Caco-2 (cell line): ENCODE results near the gene SSTR5. TPM values are rescaled to one million over a fixed set of nuclear protein-coding genes. Genes with fewer than 3 reads are reported as not detected.

Experiments
- BruUV-seq: library from RNA; stranded (reverse); fragments of 400-500 nt; replicated peaks from 2 replicates; lab custom pipeline; 2021; lab: Mats Ljungman, UMichigan
- CTCF ChIA-PET: fragments of 300-600 bp; sonication (Branson Sonifier 250); formaldehyde crosslinking; loops from one replicate; lab custom pipeline; 2022; ENCODE audit warnings: antibody characterized with exemption; lab: Charles Lee
- POLR2A ChIA-PET: fragments of 300-600 bp; sonication (Branson Sonifier 250); formaldehyde crosslinking; loops from one replicate; lab custom pipeline; 2022; ENCODE audit warnings: antibody characterized with exemption; lab: Charles Lee
- DNase-seq, 2 experiments: peaks; one replicate each; pipeline versions ENCODE4 v3.0.0 to v3.0.0-alpha.2; 2020 to 2022
- H3K27me3 ChIP-seq: replicated peaks from 2 replicates; pipeline ENCODE4 v1.6.0; 2011; ENCODE audit warnings: low read length; ENCODE audit not compliant: control insufficient read depth, insufficient read depth
- H3K36me3 ChIP-seq: 2 replicates; pipeline ENCODE4 v1.5.1; 2011; ENCODE audit warnings: low read length; ENCODE audit not compliant: control insufficient read depth, insufficient read depth
- H3K4me1 ChIP-seq: fragments of 250-450 bp; sonication (Bioruptor Pico); 2 replicates; pipeline ENCODE4 v1.5.1; 2020; ENCODE audit warnings: mild to moderate bottlenecking
- H3K4me3 ChIP-seq: 2 replicates; pipeline ENCODE4 v1.5.1; 2011; ENCODE audit warnings: low read depth, mild to moderate bottlenecking, control low read depth, low read length
- H3K9me3 ChIP-seq: fragments of 250-450 bp; sonication (Bioruptor Pico); 2 replicates; pipeline ENCODE4 v1.5.1; 2020; ENCODE audit warnings: mild to moderate bottlenecking, moderate library complexity
- H3K27ac Mint-ChIP-seq: one replicate; pipeline ENCODE4 v1.8.0; 2022; ENCODE audit warnings: mixed read lengths; ENCODE audit not compliant: unreplicated experiment
- H3K27me3 Mint-ChIP-seq: one replicate; pipeline ENCODE4 v1.8.0; 2022; ENCODE audit warnings: mixed read lengths; ENCODE audit not compliant: insufficient read depth, unreplicated experiment
- H3K36me3 Mint-ChIP-seq: one replicate; pipeline ENCODE4 v1.8.0; 2022; ENCODE audit warnings: mild to moderate bottlenecking, mixed read lengths; ENCODE audit not compliant: insufficient read depth, unreplicated experiment
- H3K4me1 Mint-ChIP-seq: one replicate; pipeline ENCODE4 v1.8.0; 2022; ENCODE audit warnings: low read depth, mixed read lengths; ENCODE audit not compliant: unreplicated experiment
- H3K4me3 Mint-ChIP-seq: one replicate; pipeline ENCODE4 v1.8.0; 2022; ENCODE audit warnings: mild to moderate bottlenecking, moderate library complexity, mixed read lengths; ENCODE audit not compliant: unreplicated experiment
- H3K9me3 Mint-ChIP-seq: one replicate; pipeline ENCODE4 v1.8.0; 2022; ENCODE audit warnings: mixed read lengths; ENCODE audit not compliant: unreplicated experiment
- CTCF ChIP-seq, 2 experiments: fragments of 200-600 bp in 1 of 2; IDR thresholded peaks; 1 replicate in 1 of 2; 2 replicates in 1 of 2; pipeline versions ENCODE4 v1.5.1 to v1.8.0; 2011 to 2022; ENCODE audit warnings: antibody characterized with exemption in 1 of 2, control low read depth in 1 of 2, inconsistent platforms in 1 of 2, low read depth in 1 of 2, low read length in 1 of 2, mild to moderate bottlenecking in 1 of 2, moderate library complexity in 1 of 2; ENCODE audit not compliant: insufficient read depth in 1 of 2, severe bottlenecking in 1 of 2, unreplicated experiment in 1 of 2
- intact Hi-C: fragments of 100-400 bp; cut with micrococcal nuclease; formaldehyde crosslinking; loops from one replicate; pipeline ENCODE4 v1.10.0; 2022; ENCODE audit not compliant: unreplicated experiment
- total RNA-seq: library from RNA; stranded (reverse); gene quantifications from 2 replicates; pipeline ENCODE4 v1.2.3, GENCODE V29; 2022

Gene SSTR5
- total RNA-seq, 1 experiment from 2014 or later, result 0.23 TPM

- no peak for TF ChIP-seq CTCF (IDR thresholded peaks at IDR 0.05; ENCODE audit: insufficient read depth in 1 of 2, low read depth in 1 of 2, low read length in 1 of 2, severe bottlenecking in 1 of 2, unreplicated experiment in 1 of 2)
- Histone ChIP-seq H3K36me3 (no peaks in the 10 kb centered on the region), H3K27me3 (no peaks in the 10 kb centered on the region), H3K4me1 (no peaks in the 10 kb centered on the region), H3K4me3 (no peak overlapping the region), H3K9me3 (no peaks in the 10 kb centered on the region)
- no TSS peak for BruUV-seq
- ChIA-PET POLR2A (no interaction called here), CTCF (no interaction called here)
- H3K27ac Mint-ChIP-seq, result no peak overlapping the region
- no peak for DNase-seq
- intact Hi-C loops, result no loop called here
- no peaks in the 10 kb centered on the region for H3K4me1 Mint-ChIP-seq
- H3K9me3 Mint-ChIP-seq, result no peaks in the 10 kb centered on the region
- no peaks in the 10 kb centered on the region for H3K27me3 Mint-ChIP-seq
- H3K4me3 Mint-ChIP-seq, result no peak overlapping the region
- H3K36me3 Mint-ChIP-seq, result no peaks in the 10 kb centered on the region
These were observed 55.6 kb downstream of the SSTR5 start for GRCh38 chr16:1127971-1128715.

DNA sequence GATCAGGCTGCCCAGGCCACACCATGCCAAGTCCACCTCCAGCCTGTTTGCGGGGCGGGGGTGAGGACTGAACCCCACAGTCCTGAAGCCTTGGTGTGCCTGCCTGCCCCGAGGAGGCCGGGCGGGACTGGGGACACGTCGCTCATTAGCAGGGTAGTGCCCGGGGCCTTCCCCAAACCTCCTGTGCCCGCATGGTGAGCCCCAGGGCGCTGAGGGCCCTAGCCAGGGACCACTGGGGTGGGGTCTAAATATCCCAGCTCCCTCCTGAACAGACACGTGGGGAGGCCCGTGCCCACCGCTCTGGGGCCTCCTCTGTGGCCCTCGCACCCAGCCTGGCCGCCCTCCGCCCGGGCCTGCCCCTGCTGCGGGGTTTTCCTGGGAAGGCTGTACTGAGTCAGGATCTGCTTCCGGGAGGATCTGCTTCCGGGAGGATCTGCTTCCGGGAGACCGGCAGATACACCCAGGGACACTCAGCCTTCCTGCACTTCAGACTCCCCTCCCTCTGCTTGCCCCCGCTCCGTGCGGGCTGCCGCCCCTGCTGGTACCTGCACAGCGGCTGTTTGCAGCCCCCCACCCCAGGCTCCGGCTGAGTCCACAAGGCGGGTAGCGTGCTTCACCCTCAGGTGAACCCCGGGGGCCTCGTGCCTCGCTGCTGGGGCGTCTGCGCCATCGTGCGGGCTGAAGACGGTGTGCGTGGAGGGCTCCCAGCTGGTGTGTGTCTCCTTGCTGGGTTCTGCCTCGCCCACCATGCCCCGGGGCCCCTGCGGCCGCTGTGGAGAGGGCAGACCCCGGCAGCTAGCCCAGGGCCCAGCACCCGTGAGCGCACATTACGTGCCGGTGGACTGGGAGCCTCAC lies 56.8 kb downstream of the SSTR5 start:
- Mint-ChIP-seq H3K9me3 (no peaks in the 10 kb centered on the region), H3K27ac (no peak overlapping the region), H3K4me1 (no peaks in the 10 kb centered on the region), H3K27me3 (no peaks in the 10 kb centered on the region), H3K4me3 (no peak overlapping the region), H3K36me3 (no peaks in the 10 kb centered on the region)
- no peaks in the 10 kb centered on the region for H3K27me3 ChIP-seq
- H3K4me1 ChIP-seq, result no peaks in the 10 kb centered on the region
- no TSS peak for BruUV-seq
- no peak overlapping the region for H3K4me3 ChIP-seq
- TF ChIP-seq CTCF (IDR thresholded peaks at IDR 0.05; ENCODE audit: insufficient read depth in 1 of 2, low read depth in 1 of 2, low read length in 1 of 2, severe bottlenecking in 1 of 2, unreplicated experiment in 1 of 2), result no peak
- DNase-seq, result no peak
- no peaks in the 10 kb centered on the region for H3K36me3 ChIP-seq
- no peaks in the 10 kb centered on the region for H3K9me3 ChIP-seq
- POLR2A ChIA-PET, result no interaction called here
- intact Hi-C loops, result no loop called here
- CTCF ChIA-PET, result no interaction called here

- H3K9me3 Mint-ChIP-seq, result no peaks in the 10 kb centered on the region
- H3K27me3 Mint-ChIP-seq, result no peaks in the 10 kb centered on the region
- no peak for TF ChIP-seq CTCF (IDR thresholded peaks at IDR 0.05; ENCODE audit: insufficient read depth in 1 of 2, low read depth in 1 of 2, low read length in 1 of 2, severe bottlenecking in 1 of 2, unreplicated experiment in 1 of 2)
- no peaks in the 10 kb centered on the region for H3K27me3 ChIP-seq
- no peaks in the 10 kb centered on the region for H3K4me1 Mint-ChIP-seq
- no peaks in the 10 kb centered on the region for H3K36me3 ChIP-seq
- H3K4me3 ChIP-seq, result no peak overlapping the region
- no TSS peak for BruUV-seq
- ChIA-PET POLR2A (no interaction called here), CTCF (no interaction called here)
- intact Hi-C loops, result no loop called here
- no peaks in the 10 kb centered on the region for H3K9me3 ChIP-seq
- no peak overlapping the region for H3K4me3 Mint-ChIP-seq
- no peak for DNase-seq
- H3K4me1 ChIP-seq, result no peaks in the 10 kb centered on the region
- H3K36me3 Mint-ChIP-seq, result no peaks in the 10 kb centered on the region
- H3K27ac Mint-ChIP-seq, result no peak overlapping the region
These were observed 57.8 kb downstream of the SSTR5 start for GRCh38 chr16:1130382-1130781.

Other genes with a start within 250 kb of the SSTR5 start
- gene LMF1, start 101.8 kb upstream of the SSTR5 start, total RNA-seq, result 8.8 and 12.3 TPM in 2 replicates
- 0.86 and 1.2 TPM in 2 replicates for gene SOX8, start 91.0 kb upstream of the SSTR5 start, total RNA-seq
- not detected in 2 replicates for gene C1QTNF8, start 23.5 kb downstream of the SSTR5 start, total RNA-seq
- gene CACNA1H, start 80.4 kb downstream of the SSTR5 start, total RNA-seq, result 5.1 and 6.5 TPM in 2 replicates
- gene TPSG1, start 152.5 kb downstream of the SSTR5 start, total RNA-seq, result not detected in 2 replicates
- not detected in 2 replicates for gene TPSB2, start 157.4 kb downstream of the SSTR5 start, total RNA-seq
- not detected in 2 replicates for gene TPSAB1, start 168.0 kb downstream of the SSTR5 start, total RNA-seq
- gene TPSD1, start 183.3 kb downstream of the SSTR5 start, total RNA-seq, result not detected in 2 replicates
- 178 and 199 TPM in 2 replicates for gene UBE2I, start 236.9 kb downstream of the SSTR5 start, total RNA-seq